Skeletal muscle satellite cell (primary cell): Measurements from ENCODE around the gene RGCC.
"Not testable (repeated sequence)": the region's sequence is repeated elsewhere in the genome, so short reads cannot be mapped to it uniquely, and the experiment has no call there.

Source experiments
- H3K27me3 ChIP-seq: 2 replicates; pipeline ENCODE4 v1.7.0; 2013; ENCODE audit warnings: low read length; ENCODE audit not compliant: control insufficient read depth, insufficient read depth
- H3K36me3 ChIP-seq: 2 replicates; pipeline ENCODE4 v1.7.0; 2013; ENCODE audit warnings: mild to moderate bottlenecking, control low read depth, low read length; ENCODE audit not compliant: insufficient read depth
- H3K4me1 ChIP-seq: 2 replicates; pipeline ENCODE4 v1.7.0; 2013; ENCODE audit warnings: low read length; ENCODE audit not compliant: control insufficient read depth, insufficient read depth
- H3K4me2 ChIP-seq: 2 replicates; pipeline ENCODE4 v1.7.0; 2013; ENCODE audit warnings: mild to moderate bottlenecking, low read length
- H3K4me3 ChIP-seq: 2 replicates; pipeline ENCODE4 v1.7.0; 2013; ENCODE audit warnings: low read length
- H3K9ac ChIP-seq: 2 replicates; pipeline ENCODE4 v1.7.0; 2013; ENCODE audit warnings: mild to moderate bottlenecking, low read depth, low read length, moderate library complexity
- H3K9me3 ChIP-seq: replicated peaks from 2 replicates; pipeline ENCODE4 v1.7.0; 2013; ENCODE audit warnings: mild to moderate bottlenecking, control low read depth, low read length

The RGCC gene

DNA sequence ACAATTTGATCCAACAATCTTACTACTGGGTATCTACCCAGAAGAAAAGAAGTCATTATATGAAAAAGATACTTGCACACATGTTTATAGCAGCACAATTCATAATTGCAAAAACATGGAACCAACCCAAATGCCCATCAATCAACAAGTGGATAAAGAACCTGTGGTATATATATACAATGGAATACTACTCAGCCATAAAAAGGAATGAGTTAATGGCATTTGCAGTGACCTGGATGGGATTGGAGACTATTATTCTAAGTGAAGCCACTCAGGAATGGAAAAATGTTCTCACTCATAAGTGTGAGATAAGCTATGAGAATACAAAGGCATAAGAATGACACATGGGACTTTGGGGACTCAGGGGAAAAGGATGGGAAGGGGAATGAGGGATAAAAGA, 47.3 kb downstream of the RGCC start:
- H3K4me3 ChIP-seq, H3K9ac ChIP-seq, H3K9me3 ChIP-seq, H3K36me3 ChIP-seq, H3K27me3 ChIP-seq, H3K4me2 ChIP-seq: not testable (repeated sequence)
- peaks cover 13% of the 10 kb centered on the region for H3K4me1 ChIP-seq

DNA sequence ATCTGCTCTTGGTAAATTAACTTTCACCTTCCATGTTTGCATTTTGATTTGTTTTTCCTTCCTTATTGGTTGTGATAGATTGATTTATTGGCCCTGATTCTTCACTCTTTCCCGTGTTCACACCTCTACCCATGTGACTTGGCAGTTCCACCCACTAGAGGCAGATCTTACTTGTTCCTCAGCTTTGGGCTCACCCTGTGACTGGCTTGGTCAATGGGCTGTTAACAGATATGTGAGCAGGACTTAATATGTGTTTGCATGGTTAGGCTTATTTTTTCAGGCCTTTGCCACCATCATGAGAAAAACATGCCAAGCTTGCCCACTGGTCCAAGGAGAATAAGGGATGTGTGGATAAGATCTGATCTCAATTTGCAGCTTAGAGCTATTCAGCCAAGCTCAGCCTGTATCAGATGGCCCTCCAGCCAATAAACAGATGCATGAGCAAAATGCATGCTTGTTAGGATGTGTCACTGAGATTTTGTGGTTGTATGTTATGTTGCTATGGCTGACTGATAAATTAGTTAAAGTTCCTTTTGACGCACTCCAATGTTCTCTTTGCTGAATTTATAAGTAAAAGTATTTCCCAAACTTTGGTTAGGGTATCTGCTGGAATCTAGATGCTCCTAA, 48.0 kb downstream of the RGCC start:
- Histone ChIP-seq H3K9ac (peak overlapping the region; percentile 26), H3K27me3 (peaks cover 2% of the 10 kb centered on the region), H3K9me3 (no peaks in the 10 kb centered on the region), H3K4me2 (peak overlapping the region; percentile 6), H3K4me3 (no peak overlapping the region), H3K4me1 (peaks cover 13% of the 10 kb centered on the region), H3K36me3 (no peaks in the 10 kb centered on the region)

DNA sequence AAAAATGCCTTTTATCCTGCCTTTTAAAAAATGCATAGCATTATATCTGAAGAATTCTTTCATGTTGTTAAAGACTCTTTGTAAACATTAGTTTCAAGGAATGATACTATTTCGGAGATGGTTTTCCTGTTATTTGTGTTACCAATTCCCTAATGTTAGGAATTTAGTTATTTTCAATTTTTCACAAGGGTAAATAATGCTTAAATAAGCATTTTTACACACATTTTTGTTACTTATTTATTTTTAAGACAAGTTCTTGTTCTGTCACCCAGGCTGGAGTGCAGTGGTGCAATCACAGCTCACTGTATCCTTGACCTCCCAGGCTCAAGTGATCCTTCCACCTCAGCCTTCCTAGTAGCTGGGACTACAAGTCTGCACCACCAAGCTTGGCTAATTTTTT, 49.0 kb downstream of the RGCC start:
- no peak overlapping the region for H3K4me3 ChIP-seq

DNA sequence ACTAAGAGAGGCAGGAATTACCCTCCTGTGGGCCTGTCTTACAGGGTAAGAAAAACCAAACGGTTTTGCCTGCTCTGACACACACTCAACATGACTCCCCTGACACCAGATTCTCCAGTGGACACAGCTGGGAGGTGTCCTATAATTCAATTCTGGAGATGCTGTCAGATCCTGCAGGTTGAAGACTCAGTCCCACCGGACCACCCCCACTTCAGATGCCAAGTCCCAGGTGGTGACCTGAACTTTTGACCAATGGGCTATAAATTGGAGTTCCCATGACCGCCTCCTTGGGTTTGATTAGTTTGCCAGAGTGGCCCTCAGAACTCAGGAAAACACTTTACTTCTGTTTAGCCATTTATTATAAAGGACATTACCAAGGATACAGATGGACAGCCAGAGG, 52.6 kb downstream of the RGCC start:
- H3K9me3 ChIP-seq, result no peaks in the 10 kb centered on the region
- H3K36me3 ChIP-seq, result no peaks in the 10 kb centered on the region

More for the DNA sequence above, 49.0 kb downstream of the RGCC start:
- no peak overlapping the region for H3K4me2 ChIP-seq
- H3K9me3 ChIP-seq, result no peaks in the 10 kb centered on the region
- peaks cover 2% of the 10 kb centered on the region for H3K27me3 ChIP-seq
- peaks cover 8% of the 10 kb centered on the region for H3K4me1 ChIP-seq
- H3K36me3 ChIP-seq, result no peaks in the 10 kb centered on the region
- H3K9ac ChIP-seq, result no peak overlapping the region

DNA sequence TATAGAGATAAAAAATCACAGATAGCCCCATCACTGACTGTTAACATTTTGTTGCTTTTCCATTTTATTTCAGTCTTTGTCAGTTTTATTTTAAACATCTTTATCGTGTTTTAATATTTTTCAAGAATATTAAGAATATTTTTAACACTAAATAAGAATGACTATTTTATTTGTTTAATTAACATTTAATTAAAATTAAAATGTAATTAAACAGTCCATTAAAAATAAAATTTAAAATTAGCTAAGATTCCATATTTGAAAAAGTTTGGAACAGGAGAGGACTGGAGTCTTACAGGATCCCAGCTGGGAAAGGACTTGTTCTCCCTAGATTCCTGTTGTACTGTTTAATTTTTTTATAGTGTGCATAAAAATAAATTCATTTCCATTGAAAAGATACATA, 54.5 kb downstream of the RGCC start:
- Histone ChIP-seq H3K9me3 (no peaks in the 10 kb centered on the region), H3K36me3 (no peaks in the 10 kb centered on the region), H3K27me3 (no peaks in the 10 kb centered on the region), H3K4me2 (no peak overlapping the region), H3K4me1 (no peaks in the 10 kb centered on the region), H3K4me3 (no peak overlapping the region), H3K9ac (no peak overlapping the region)

More for the DNA sequence above, 52.6 kb downstream of the RGCC start:
- H3K9ac ChIP-seq, result no peak overlapping the region
- H3K4me2 ChIP-seq, result no peak overlapping the region
- H3K4me3 ChIP-seq, result no peak overlapping the region
- peaks cover 8% of the 10 kb centered on the region for H3K4me1 ChIP-seq
- H3K27me3 ChIP-seq, result no peaks in the 10 kb centered on the region

DNA sequence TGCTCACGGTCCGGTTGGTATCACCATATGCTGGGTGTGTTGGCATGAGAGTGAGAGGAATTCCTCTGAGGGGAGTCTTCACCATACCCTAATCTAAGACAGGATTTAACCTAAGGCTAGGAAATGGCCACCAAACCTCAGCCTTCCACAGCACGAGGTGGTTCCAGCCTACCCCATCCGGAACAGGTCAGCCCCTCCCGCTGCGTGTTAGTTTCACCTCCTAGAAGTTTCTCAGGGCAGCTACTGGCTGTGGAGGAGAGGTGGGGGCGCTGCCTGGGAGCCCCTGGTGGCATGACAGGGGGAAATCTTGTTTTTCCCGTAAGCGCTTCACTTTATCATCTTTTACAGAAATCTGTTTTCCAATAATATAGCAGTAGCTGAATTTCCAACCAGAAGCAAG, 55.1 kb downstream of the RGCC start:
- H3K9ac ChIP-seq, result no peak overlapping the region
- no peak overlapping the region for H3K4me2 ChIP-seq

DNA sequence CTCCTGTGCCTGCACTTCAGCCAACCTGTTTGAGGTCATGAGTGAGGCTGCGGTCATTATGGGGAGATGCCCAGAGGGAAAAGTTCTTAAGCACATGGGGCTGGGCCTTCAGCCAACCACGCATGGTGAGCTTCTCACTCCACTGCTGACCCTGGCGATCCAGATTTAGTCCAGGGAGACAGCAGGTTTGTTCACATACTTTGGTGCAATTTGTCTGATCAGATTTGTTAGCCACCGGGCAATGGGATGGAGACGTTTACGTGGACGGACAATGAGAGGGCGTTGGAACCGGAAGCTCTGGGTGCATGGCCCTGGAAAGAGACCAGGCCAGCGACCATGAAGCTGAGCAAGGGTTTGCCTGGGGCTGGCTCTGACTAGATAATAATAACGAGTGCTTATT, 56.2 kb downstream of the RGCC start:
- Histone ChIP-seq H3K27me3 (peaks cover 13% of the 10 kb centered on the region), H3K9ac (no peak overlapping the region), H3K36me3 (no peaks in the 10 kb centered on the region), H3K9me3 (no peaks in the 10 kb centered on the region), H3K4me2 (no peak overlapping the region), H3K4me1 (no peaks in the 10 kb centered on the region), H3K4me3 (no peak overlapping the region)

More for the DNA sequence above, 55.1 kb downstream of the RGCC start:
- Histone ChIP-seq H3K4me3 (no peak overlapping the region), H3K4me1 (no peaks in the 10 kb centered on the region), H3K9me3 (no peaks in the 10 kb centered on the region), H3K27me3 (peaks cover 5% of the 10 kb centered on the region), H3K36me3 (no peaks in the 10 kb centered on the region)

DNA sequence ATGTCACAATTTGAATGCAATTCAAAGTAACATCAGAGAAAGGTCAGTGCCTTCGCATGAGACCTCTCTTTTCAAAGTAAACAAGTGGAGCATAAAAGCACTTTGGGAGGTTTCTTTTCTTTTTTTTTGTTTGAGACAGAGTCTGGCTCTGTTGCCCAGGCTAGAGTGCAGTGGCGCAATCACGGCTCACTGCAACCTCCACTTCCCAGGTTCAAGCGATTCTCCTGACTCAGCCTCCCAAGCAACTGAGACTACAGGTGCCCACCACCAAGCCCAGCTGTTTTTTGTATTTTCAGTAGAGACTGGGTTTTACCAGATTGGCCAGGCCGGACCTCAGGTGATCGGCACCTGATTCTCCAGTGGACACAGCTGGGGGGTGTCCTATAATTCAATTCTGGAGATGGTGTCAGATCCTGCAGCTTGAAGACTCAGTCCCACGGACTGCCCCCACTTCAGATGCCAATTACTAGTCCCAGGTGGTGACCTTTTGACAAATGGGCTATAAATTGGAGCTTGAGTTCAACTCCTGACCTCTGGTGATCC, 57.6 kb downstream of the RGCC start:
- H3K4me2 ChIP-seq, result no peak overlapping the region

DNA sequence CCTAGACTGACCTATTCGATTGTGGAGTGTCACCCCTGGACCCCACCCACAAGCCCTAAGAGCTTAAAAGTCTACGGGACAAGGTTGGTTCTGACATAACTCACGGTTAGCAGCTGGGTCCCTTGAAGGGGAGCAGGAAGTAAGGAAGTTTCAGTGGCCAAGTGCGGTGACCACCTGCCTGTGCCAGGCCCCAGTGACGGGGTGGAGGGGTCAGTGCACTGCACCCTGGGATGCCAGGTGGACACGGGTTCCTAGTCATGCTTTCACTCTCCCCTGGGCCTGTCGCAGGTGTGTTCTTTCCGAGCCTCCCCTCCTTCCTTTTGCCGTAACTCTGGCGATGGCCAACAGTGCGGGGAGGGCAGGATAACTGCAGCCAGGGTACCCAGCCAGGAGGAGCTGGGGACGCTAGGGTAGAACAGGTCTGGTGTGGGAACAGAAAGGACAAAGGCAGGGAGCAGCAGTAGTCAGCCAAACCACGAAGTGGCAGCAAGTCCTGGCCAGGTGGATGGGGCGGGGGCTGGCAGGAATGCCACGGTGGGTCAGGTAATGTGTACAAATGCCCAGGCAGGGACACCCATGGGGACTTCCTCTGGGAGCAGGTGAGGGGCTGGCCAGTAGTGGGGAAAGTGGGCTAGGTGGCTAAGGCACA, 58.3 kb downstream of the RGCC start:
- H3K4me2 ChIP-seq, result no peak overlapping the region
- no peaks in the 10 kb centered on the region for H3K36me3 ChIP-seq
- no peak overlapping the region for H3K4me3 ChIP-seq
- no peak overlapping the region for H3K9ac ChIP-seq
- no peaks in the 10 kb centered on the region for H3K4me1 ChIP-seq
- H3K27me3 ChIP-seq, result peaks cover 18% of the 10 kb centered on the region
- H3K9me3 ChIP-seq, result no peaks in the 10 kb centered on the region

More for the DNA sequence above, 57.6 kb downstream of the RGCC start:
- no peak overlapping the region for H3K4me3 ChIP-seq
- H3K9ac ChIP-seq, result no peak overlapping the region
- no peaks in the 10 kb centered on the region for H3K9me3 ChIP-seq
- H3K27me3 ChIP-seq, result peaks cover 13% of the 10 kb centered on the region
- H3K36me3 ChIP-seq, result no peaks in the 10 kb centered on the region
- no peaks in the 10 kb centered on the region for H3K4me1 ChIP-seq

DNA sequence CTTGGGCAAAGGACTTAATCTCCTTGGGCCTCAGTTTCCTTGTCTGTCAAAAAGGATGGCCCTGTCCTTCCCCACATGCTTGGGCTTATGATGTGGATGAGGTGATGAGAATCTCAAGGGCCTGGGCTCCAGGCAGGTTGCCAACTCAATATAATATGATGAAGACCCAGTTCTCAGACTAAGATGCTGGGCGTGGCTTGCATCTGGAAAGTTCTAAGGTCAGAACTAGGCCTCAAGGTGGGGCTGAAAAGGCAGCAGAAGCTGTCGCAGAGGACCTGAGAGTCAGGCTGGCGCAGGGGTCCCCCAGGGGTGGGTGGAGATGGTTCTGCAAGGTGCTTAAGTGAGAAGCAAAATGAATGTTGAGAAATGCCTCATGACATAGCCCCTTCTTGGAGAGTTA, 58.8 kb downstream of the RGCC start:
- Histone ChIP-seq H3K4me1 (no peaks in the 10 kb centered on the region), H3K9ac (no peak overlapping the region), H3K27me3 (peaks cover 18% of the 10 kb centered on the region), H3K4me2 (no peak overlapping the region), H3K9me3 (no peaks in the 10 kb centered on the region), H3K4me3 (no peak overlapping the region), H3K36me3 (no peaks in the 10 kb centered on the region)

DNA sequence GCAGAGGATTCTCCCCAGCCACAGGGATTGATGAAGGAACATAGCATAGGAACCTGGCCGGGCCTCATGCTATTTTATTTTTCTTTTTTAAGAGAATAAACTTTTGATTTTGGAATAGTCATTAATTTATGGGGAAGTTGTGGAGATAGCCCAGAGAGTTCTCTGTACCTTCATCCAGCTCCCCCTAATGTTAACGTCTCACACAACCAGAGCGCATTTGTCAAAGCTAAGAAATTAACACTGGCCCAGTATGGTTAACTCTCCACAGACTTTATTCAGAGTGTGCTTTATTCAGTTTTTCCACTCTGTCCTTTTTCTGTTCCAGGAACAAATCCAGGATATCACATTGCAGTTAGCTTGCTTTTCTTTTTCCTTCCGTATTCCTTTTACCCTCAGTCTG, 59.4 kb downstream of the RGCC start:
- Histone ChIP-seq H3K36me3 (no peaks in the 10 kb centered on the region), H3K4me2 (no peak overlapping the region), H3K9me3 (no peaks in the 10 kb centered on the region), H3K4me1 (no peaks in the 10 kb centered on the region), H3K27me3 (peaks cover 18% of the 10 kb centered on the region), H3K4me3 (no peak overlapping the region), H3K9ac (no peak overlapping the region)
